NCI-H2029 treated with DMSO at 0.1 percent for 48 hours (cell line): ENCODE results near the gene CELF6.

Experiments used
- DNase-seq: peaks from one replicate; lab custom pipeline; 2025; lab: John Stamatoyannopoulos, UW

Gene CELF6

GRCh38 chr15:72319985-72320671 lies at the start of gene CELF6:
Gene CELF6 (minus strand): TSS chr15:72320157. CDS start chr15:72319874, 283 bp downstream.
- no peak for DNase-seq

- no peak for DNase-seq
These were observed 48.9 kb upstream of the CELF6 start for GRCh38 chr15:72368899-72369298.

GRCh38 chr15:72368325-72368724 lies 48.4 kb upstream of the CELF6 start:
- DNase-seq: no peak

- DNase-seq: no peak
These were observed 45.9 kb upstream of the CELF6 start for GRCh38 chr15:72365844-72366243.

- DNase-seq: no peak
These were observed 41.2 kb upstream of the CELF6 start for GRCh38 chr15:72361176-72361575.

- DNase-seq: no peak
These were observed 38.8 kb upstream of the CELF6 start for GRCh38 chr15:72358650-72359171.

- no peak for DNase-seq
These were observed 38.2 kb upstream of the CELF6 start for GRCh38 chr15:72358121-72358520.

- no peak for DNase-seq
These were observed 34.5 kb upstream of the CELF6 start for GRCh38 chr15:72354496-72354895.

GRCh38 chr15:72353266-72353665 lies 33.3 kb upstream of the CELF6 start:
- DNase-seq: no peak

GRCh38 chr15:72345806-72346205 lies 25.8 kb upstream of the CELF6 start:
- no peak for DNase-seq

- no peak for DNase-seq
These were observed 25.3 kb upstream of the CELF6 start for GRCh38 chr15:72345280-72345679.

- no peak for DNase-seq
These were observed 24.6 kb upstream of the CELF6 start for GRCh38 chr15:72344602-72345001.

GRCh38 chr15:72342385-72342784 lies 22.4 kb upstream of the CELF6 start:
- DNase-seq: no peak

GRCh38 chr15:72341361-72341760 lies 21.4 kb upstream of the CELF6 start:
- no peak for DNase-seq

- no peak for DNase-seq
These were observed 20.4 kb upstream of the CELF6 start for GRCh38 chr15:72340366-72340765.

GRCh38 chr15:72339777-72340177 lies 19.8 kb upstream of the CELF6 start:
- DNase-seq: no peak

GRCh38 chr15:72338617-72339321 lies 18.8 kb upstream of the CELF6 start:
- no peak for DNase-seq

GRCh38 chr15:72338148-72338547 lies 18.2 kb upstream of the CELF6 start:
- no peak for DNase-seq

- no peak for DNase-seq
These were observed 14.9 kb upstream of the CELF6 start for GRCh38 chr15:72334842-72335241.

- DNase-seq: no peak
These were observed 11.1 kb upstream of the CELF6 start for GRCh38 chr15:72331021-72331420.

GRCh38 chr15:72323752-72324151 lies 3.8 kb upstream of the CELF6 start:
- DNase-seq: no peak

- DNase-seq: no peak
These were observed 485 bp downstream of the CELF6 start for GRCh38 chr15:72319360-72319984.

GRCh38 chr15:72318408-72318942 lies 1.5 kb downstream of the CELF6 start:
- DNase-seq: no peak
